Epithelial cell of esophagus (primary cell): ENCODE measurements around the gene ZSCAN25.

Source experiments
- DNase-seq: peaks from one replicate; pipeline ENCODE4 v3.0.0; 2010; ENCODE audit warnings: low read depth
- H3K4me3 ChIP-seq: 2 replicates; pipeline ENCODE4 v1.5.1; 2011; ENCODE audit warnings: mild to moderate bottlenecking, low read length, control low read depth
- TF ChIP-seq, protein P1 (sequence below): IDR thresholded peaks from 2 replicates; pipeline ENCODE4 v1.5.1; 2011; ENCODE audit warnings: low read depth, mild to moderate bottlenecking, low read length, control low read depth, inconsistent platforms; ENCODE audit not compliant: insufficient read depth; ENCODE audit errors: missing control alignments

Gene ZSCAN25

DNA sequence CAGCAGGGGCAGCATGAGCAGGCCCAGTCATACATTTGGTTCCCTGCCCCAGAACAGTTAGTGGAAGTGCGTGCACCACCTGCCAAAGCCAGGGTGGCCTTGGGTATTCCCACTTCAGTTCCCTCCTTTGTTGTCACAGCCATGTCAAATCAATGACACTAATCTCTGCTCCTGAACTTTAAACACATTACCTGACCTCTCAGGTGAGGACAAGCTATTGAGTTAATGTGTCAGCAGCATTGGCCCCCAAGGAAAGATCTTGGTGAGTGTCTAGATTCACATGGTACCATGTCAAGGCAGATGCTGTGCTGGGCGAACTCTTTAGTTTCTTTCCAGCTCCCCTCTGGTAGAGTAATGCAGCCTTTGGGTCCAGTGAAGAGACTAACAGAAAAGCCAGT is 60.9 kb downstream of the ZSCAN25 start:
- TF ChIP-seq, protein P1, sequence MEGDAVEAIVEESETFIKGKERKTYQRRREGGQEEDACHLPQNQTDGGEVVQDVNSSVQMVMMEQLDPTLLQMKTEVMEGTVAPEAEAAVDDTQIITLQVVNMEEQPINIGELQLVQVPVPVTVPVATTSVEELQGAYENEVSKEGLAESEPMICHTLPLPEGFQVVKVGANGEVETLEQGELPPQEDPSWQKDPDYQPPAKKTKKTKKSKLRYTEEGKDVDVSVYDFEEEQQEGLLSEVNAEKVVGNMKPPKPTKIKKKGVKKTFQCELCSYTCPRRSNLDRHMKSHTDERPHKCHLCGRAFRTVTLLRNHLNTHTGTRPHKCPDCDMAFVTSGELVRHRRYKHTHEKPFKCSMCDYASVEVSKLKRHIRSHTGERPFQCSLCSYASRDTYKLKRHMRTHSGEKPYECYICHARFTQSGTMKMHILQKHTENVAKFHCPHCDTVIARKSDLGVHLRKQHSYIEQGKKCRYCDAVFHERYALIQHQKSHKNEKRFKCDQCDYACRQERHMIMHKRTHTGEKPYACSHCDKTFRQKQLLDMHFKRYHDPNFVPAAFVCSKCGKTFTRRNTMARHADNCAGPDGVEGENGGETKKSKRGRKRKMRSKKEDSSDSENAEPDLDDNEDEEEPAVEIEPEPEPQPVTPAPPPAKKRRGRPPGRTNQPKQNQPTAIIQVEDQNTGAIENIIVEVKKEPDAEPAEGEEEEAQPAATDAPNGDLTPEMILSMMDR, result no peak
- no peak for DNase-seq
- H3K4me3 ChIP-seq, result no peak overlapping the region

DNA sequence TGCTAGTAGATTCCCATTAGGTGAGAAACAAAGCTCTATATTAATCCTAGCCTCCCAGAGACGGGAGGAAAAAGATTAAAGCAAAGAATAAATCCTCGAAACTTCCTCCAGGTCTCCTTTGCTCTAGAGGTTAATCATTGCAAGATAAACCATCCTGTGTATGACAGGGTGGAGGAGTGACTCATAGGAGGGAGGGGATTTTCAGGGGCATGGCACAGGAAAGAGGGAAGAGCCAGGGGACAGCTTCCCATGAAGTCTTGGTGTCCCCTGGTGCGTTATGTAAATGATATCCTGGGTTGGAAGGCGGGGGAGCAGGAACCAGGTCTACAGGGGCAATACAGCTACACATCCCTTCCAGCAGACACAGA is 62.3 kb downstream of the ZSCAN25 start:
- peak; percentile 64 for DNase-seq
- TF ChIP-seq, protein P1, result no peak
- H3K4me3 ChIP-seq, result peak overlapping the region; percentile 4

DNA sequence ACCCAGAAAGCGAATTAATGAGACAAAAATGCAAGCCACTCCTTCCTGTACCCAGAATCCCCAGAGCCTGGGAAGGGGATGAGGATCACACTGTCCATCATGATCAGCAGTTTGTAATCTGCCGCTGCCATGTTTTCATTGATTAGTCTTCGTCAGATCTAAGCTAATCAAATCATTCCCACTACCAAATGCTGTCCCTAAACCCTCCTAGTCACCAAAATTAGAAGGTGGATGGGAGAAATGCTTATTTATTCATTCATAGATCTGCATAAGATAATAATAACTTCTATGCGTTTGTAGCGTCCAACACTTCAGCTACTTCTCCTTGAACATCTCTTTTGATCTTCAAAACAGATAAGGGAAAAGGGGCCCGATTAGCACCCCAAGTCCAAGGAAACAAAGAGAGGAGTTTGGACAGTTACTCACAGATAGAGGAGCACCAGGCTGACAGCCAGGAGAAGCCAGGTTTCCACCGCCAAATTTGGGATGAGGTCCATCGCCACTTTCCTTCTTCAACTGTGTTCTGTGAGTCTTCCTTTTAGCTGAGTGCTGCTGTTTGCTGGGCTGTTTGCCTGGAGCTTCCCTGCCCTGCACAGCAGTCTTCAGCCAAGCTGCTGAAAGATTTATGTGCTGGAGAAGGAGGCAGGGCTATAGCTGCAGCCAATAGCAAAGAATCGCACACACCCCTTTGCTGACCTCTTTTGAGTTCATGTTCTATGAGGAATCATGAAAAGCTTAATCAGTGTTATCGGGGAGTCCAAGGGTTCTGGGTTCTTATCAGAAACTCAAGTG is 62.9 kb downstream of the ZSCAN25 start, which contains the start of gene CYP3A5:
CYP3A5 (minus strand) TSS at position 597 of the 792 bp plus-strand sequence; CDS start at position 497, 100 bp downstream.
- no peak for DNase-seq
- TF ChIP-seq, protein P1, result no peak
- peak within 1 kb of the TSS; percentile 4 for H3K4me3 ChIP-seq
